NCI-H187 (cell line): Measurements from ENCODE around the gene PLXNA4.

Experiments used
- DNase-seq, 2 experiments: peaks; one replicate each; lab custom pipeline; 2025; lab: John Stamatoyannopoulos, UW

PLXNA4 gene

DNA sequence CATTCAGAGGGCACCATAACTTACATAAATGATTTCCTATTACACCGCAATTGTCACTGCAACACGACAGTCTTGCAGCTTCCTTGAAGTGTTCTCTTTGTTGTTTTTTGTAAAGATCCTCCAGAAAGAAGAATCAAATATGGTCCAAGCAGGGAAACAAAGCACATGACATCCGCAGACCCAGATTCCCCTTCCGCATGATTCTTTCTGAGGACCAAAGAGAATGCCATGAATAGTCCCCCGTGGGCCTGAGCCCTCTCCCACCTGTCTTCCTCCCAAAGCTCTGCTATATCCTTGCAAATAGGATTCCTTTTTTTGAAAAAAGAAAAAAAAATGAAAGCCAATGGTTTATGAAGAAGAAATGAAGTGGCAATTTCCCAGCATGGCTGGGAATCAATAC lies 10.8 kb downstream of the PLXNA4 start:
- no peak for DNase-seq

DNA sequence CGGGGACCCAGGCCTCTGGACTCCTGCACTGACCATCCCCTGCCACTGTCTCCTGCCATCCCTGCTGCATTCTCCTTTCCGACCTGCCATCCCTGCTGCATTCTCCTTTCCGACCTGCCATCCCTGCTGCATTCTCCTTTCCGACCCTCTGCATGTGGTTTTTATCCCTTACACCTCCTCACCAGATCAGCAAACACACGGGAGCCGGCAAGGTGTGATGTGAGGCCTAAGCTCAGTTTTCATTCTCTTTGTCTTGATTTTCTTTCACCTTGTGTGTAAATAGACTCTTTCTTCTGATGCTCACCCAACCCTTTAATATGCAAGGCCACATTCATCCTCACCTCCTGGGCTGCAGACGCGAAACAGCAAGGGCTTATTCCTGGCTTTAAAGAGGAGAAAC lies 11.4 kb downstream of the PLXNA4 start:
- no peak for DNase-seq

DNA sequence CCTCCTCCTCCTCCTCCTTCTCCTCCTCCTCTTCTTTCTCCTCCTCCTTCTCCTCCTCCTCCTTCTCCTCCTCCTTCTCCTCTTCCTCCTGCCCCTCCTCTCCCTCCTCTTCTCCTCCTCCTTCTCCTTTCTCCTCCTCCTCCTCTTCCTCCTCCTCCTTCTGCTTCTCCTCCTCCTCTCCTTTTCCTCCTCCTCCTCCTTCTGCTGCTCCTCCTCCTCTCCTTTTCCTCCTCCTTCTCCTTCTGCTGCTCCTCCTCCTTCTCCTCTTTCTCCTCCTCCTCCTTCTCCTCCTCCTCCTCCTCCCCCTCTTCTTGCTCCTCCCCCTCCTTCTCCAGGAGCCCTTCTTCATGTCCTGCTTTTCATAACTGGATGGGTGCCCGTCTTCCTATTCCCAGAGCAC lies 12.2 kb downstream of the PLXNA4 start:
- no peak for DNase-seq

DNA sequence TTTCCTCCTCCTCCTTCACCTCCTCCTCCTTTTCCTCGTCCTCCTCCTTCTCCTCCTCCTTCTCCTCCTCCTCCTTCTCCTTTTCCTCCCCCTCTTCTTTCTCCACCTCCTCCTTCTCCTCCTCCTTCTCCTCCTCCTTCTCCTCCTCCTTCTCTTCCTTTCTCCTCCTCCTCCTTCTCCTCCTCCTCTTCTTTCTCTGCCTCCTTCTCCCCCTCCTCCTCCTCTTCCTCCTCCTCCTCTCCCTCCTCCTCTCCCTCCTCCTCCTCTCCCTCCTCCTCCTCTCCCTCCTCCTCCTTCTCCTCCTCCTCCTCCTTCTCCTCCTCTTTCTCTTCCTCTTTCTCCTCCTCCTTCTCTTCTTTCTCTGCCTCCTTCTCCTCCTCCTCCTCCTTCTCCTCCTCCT lies 13.6 kb downstream of the PLXNA4 start:
- DNase-seq: no peak

DNA sequence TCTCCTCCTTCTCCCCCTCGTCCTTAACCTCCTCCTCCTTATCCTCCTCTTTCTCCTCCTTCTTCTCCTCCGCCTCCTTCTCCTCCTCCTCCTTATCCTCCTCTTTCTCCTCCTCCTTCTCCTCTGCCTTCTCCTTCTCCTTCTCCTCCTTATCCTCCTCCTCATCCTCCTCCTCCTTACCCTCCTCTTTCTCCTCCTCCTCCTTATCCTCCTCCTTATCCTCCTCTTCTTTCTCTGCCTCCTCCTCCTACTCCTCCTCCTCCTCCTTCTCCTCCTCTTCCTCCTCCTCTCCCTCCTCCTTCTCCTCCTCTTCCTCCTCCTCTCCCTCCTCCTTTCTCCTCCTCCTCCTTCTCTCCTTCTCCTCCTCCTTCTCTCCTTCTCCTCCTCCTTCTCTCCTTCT lies 14.5 kb downstream of the PLXNA4 start:
- no peak for DNase-seq

DNA sequence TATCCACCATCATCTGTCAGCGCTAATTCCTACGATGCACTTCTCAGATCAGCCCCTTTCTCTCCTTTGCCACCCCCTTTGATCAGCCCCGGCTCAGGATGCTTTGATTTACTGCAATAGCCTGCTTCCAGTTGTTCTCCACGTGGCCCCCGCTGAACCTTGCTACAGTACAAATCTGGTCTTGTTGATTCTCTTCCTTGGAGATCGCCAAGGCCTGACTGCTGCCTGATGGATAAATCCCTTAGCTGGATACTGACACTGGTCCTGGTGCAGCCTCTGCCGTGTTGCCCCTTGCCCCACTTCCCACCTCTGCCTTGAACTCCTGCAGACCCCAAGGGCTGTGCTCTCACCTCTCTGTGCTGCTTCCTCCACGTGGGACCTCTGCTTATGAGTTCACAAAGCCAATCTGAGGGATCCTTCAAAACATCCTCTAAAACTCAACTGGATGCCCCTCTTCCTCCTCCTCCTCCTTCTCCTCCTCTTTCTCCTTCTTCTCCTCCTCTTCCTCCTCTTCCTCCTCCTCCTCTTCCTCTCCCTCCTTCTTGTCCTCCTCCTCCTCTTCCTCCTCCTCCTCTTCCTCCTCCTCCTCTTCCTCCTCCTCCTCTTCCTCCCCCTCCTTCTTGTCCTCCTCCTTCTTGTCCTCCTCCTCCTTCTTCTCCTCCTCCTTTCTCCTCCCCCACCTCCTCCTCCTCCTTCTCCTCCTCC lies 15.3 kb downstream of the PLXNA4 start:
- no peak for DNase-seq

DNA sequence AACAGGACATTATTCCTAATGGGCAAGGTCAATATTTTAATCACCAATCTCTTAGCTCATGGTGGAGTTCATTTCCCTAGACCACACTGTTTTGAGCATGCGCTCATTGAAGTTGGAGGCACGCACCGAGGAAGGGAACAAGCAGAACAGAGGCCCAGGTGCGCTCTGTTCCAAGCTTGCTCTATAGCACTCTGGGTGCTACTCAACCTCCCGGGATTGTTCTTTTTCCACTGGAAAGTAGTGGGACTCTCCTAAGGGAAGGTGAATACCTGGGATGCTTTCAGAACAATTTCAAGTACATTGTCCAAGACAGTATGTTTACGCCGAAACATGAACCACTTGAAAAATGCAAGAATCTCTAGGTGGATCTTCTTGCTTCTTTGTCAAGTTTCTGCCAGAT lies 16.2 kb downstream of the PLXNA4 start:
- DNase-seq: no peak

DNA sequence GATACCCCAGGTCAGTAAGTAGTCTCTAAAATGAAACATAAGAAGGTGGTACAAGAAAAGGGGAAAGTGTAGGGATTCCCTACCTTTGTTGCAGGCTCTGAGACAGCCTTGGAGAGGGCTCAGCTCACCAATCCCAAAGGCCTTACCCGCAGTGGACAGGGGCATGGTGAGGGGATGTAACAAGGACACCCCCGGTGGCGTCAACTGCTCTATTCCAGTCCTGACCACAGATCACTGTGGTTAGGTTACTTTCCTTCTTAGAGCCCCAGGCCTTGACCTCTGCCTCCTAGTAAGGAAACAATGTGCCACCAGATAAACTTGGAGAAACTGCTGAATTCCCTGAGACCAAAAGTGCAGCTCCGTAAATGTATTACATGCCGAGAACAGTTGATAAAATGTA lies 17.5 kb downstream of the PLXNA4 start:
- DNase-seq: no peak

DNA sequence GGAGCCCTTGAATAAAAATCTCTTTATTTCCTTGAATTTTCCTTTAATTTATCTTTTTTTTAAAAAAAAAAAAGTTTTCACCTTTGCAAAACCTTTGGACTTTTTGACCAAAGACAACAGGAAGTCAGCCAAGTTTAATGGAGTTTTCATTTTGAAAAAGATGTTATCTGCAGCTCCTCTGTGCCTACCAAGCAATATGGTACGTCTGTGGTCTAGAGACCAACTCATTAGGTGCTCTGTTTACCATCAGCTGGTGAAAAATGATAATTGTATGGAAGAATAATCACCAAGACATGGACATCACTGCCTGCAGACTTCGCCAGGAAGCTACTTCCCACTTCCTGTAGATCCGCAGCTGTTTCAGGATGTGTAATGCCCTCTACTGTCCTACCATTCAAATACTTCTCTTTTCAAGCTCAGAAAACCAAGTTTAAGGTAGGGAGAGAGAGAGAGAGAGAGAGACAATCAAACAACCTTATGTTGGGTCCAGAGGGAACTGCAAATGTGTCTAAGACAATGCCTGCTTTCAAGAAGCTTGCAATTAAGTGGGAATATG lies 18.7 kb downstream of the PLXNA4 start:
- DNase-seq: no peak

DNA sequence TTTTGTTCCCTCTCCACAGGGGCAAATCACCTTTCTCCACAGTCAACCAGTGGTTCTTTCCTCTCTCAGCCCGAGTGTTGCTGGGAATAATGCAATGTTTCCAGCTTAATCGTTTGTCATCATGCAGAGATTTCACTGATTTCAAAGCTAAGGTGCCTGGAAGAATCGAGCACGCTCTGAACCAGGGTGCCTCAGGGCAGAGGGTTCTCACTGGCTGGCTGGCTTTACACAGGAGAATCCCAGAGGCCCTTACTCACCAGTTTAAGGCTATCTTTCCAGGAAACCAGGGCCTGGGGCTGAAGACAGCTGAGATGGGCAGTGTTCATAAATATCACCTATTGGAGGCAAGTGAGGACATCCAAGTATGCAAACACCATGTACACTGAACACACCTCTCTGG lies 21.8 kb downstream of the PLXNA4 start:
- DNase-seq: no peak

DNA sequence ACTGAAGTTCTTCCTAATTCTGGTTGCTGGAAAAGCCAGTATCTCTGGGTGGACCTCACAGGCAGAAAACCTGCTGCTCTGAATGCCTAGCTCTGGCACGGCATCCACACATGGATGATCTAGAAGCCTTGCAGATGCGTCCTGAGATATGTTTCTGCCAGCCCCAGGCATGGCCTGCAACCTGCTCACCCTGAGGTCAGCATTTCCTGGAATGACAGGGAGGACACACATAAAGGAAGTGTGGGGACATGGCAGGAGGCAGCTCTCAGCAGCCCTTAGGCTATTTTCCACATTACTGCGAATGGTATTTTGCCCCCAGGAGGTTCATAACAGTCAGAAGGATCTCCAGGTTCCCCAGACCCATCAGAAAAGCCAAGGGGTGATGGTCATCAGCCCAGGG lies 23.2 kb downstream of the PLXNA4 start:
- no peak for DNase-seq

DNA sequence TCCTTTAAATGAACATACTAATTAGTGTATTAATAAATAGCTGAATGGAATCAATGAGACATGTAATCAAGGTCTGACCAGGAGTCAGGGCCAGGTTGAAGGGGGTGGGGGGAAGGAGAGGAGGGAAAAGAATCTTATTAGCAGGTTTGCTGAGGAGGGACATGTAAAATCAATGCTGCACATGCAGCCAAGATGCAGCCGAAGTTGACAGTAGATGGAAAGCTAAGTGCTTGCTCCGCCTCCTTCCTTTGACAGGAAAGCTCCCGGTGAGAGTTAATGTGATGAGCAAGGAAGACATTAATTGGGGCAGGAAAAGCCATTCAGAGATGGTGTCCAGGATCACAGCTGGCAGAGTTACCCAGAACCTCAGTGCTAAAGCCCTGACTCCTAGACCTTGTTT lies 24.4 kb downstream of the PLXNA4 start:
- no peak for DNase-seq

DNA sequence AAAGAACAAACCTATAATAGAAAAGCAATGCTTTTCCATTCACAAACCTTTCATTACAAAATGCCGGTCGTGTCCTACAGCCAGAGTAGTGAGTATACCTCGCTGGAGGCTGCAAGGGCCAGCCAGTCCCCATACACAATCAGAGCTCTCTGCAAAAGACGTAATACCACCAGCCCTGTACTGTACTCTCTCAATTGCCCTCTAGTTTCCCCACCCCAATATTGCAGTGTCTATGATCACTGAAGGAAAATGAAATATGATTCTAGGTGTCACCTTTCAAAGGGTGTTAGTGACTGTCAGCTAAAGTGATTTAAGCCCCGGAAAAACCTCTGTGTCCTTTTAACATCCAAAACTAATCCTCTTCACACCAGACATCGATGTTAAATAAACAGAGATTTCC lies 24.8 kb downstream of the PLXNA4 start:
- no peak for DNase-seq

DNA sequence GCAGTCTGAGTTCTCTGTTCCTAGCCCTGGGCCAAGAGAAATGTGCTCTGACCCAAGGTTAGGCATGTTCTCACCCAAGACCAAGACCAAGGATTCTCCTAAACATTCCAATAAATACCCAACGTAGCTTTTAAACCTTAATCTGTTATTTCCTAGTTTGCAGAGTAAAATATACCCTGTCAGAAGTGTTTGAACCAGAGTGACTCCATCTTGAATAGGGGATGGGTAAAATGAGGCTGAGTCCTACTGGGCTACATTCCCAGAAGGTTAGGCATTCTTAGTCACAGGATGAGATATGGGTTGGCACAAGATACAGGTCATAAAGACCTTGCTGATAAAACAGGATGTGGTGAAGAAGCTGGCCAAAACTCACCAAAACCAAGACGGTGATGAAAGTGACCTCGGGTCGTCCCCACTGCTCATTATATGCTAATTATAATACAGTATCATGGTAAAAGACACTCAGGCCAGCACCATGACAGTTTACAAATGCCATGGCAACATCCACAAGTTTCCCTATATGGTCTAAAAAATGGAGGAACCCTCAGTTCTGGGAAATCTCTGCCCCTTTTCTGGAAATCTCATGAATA lies 27.7 kb downstream of the PLXNA4 start:
- DNase-seq: no peak

DNA sequence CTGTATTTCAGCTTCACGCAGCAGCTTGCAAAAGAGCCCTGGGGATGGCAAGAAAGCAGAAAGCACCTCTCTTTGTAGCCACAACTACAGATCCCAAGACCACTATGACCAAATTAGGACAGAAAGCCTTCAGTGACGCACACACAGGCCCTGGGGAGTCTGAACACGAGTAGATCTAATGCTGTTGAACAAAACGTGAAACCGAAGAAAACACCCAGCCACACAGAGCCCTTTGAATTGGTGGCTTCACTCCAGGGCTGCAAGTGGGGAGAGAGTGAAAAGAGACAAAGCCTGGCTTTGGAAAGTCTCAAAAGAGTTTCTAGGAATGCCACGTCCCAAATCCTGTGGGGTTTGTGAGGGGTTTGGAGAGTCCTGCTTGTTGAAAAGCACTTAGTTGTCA lies 28.4 kb downstream of the PLXNA4 start:
- DNase-seq: no peak

DNA sequence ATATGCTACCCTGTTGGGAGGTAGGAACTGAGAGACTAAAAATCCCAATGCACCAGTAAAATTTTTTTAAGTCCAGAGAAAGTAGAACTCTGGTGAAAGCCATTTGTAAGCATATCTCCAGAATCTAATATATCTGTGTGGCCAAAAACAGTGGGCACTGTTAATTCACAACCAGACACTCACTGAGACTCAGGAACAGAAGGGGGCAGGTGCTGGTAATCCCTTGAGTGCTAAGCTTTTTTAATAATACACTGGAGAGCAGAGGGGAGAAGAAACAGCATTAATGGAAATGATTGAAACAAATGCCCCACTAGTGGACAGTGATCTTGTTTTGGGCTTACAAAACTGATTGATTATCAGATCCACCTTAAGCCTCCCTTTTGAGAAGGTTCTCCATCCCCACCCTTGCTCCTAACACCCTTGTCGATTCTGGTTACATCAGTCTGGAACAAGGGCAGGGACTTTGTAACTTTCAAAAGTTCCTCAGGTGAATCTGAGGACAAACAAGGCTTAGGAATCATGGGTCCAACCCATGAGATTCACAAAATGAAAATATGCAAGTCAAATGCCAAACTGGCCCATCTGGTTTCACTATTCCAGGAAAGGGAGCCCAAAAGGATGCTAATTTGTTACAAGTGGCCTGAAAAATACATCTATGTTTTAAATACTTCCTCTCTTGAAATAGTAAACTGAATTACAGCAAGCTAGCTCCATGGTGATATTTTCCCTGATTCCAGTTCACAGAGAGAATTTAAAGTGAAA lies 29.7 kb downstream of the PLXNA4 start:
- no peak for DNase-seq

DNA sequence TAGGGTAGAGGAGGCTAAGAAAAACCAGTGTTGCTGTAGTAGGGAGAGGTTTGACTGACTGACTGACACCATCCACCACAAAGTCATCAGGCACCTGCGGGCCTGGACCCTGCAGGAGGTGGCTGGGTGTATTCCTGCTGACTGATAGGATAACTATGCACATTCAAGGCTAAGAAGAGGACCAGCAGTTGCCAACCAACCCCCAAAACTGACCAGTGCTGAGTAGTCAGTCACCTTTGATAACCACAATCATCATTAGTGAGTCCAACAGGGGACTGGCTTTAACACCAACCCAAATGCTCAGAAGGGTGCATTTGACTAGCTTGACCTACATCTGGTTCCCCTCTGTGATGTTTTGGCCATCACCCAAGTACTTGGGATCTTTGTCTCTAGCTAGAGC lies 30.5 kb downstream of the PLXNA4 start:
- no peak for DNase-seq

DNA sequence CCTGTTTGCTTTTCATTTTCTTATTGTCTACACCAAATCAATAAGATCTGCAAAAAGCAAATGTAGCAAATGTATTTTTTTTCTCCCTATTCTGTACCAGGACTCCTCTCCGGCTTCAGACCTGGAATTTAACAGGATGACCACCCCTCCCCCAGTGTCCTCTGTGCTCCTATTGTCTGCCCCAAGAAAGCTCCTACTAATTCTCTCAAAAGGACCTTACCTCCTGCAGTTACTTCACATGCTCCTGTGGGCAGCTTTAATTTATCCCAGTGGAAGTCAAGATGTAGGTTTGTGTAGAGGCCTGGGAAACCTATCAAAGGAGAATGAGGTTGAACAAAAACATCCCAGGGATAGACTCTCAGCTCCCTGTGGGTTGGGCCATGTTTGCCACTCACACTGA lies 31.3 kb downstream of the PLXNA4 start:
- no peak for DNase-seq

DNA sequence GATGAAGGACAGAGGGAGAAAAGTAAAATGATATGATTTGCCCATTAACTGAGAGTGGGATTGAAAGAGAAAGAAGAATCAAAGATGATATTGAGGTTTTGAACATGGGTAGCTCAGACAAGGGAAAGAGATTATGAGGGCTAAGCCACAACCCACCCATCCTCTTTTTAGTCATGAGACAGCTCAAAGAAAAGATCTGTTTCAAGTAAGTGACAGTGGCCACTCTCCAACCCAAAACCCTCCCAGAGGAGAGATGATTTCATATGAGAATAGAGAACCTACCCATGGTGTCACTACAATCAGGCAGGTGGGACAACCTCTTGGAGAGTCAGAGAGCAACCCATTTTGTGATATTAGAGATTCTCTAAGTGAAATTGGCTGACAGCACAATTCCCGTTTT lies 32.2 kb downstream of the PLXNA4 start:
- DNase-seq: no peak

DNA sequence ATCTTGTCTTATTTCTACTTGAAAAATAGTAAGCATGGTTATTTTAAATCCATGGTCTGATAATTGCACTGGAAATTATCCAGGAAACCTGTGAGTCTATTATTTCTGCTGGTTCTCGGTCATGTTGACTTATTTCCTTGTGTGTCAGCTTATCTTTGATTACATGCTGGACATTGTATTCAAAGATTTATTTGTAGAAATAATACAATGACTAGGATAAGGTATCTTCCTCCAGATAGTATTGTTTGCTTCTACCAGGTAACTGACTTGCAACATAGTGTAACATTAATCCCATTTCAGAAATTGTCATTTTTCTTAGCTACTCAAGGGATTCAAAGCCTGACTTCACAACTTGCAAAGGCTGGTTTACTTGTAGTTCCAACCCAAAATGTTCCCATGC lies 33.4 kb downstream of the PLXNA4 start:
- DNase-seq: no peak

DNA sequence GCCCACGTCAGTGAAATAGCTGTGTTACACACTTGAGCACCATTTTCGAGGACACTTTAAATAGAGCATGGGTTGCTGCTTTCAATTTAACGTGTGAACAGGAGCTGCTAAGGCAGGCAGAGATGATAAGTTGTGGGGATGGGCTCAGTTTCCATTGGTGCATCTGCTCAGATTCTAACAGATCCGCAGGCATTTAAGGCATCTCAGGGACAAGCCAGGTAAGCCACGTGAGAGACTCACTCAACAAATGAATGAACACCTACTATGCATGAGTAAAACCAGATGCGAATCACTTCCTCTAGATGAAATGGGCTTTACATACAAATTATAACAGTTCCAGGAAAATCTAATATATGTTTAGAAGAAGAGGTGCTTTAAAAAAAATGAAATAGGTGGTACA lies 34.6 kb downstream of the PLXNA4 start:
- no peak for DNase-seq

DNA sequence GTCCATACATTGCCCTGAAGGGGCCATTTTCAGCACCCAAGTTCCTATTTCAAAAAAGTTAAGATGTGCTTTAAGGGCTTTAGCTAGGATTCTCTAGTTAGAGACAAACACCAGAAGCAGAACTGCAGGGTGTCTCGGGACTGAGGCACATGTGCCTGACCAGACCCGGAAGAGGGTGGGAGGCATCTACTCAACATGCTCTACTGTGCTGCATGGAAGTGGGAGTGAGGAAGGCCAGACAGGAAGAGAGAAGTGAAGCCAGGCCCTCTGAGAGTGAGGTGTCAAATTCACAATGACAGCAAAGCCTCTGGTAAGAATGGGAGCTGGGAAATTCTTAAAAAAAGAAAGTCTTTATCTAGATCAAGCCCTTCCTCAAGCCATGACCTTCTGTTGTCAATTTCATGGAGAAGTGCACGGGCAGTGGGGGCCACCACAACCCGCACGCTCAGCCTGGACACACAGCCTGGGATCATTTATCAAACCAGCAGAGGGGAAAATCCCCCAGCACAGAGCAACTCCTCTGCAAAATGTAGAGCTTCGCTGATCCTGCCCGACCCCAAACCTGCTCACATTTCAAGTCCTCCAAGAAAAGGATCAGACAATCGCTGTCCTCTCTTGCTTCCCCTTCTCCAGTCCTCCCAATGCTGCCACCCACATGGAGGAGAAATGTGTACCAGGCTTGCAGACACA lies 38.7 kb downstream of the PLXNA4 start:
- DNase-seq: no peak
